HepG2 (cell line): Measurements from ENCODE around the gene EDNRA. TPM values are rescaled to one million over a fixed set of nuclear protein-coding genes. Genes with fewer than 3 reads are reported as not detected.

Source experiments
- KDM4B ChIP-seq: sonication (generic); formaldehyde crosslinking; IDR thresholded peaks from 2 replicates; pipeline ENCODE4 v1.4.0; 2020; ENCODE audit warnings: missing genetic modification reagents
- KLF12 ChIP-seq: sonication (generic); formaldehyde crosslinking; IDR thresholded peaks from 2 replicates; pipeline ENCODE4 v1.4.0; 2020; ENCODE audit warnings: missing genetic modification reagents, borderline replicate concordance
- NFE2L1 ChIP-seq: sonication (generic); formaldehyde crosslinking; IDR thresholded peaks from 2 replicates; pipeline ENCODE4 v1.4.0; 2020; ENCODE audit warnings: missing genetic modification reagents, mild to moderate bottlenecking, borderline replicate concordance
- RNF219 ChIP-seq: sonication (generic); formaldehyde crosslinking; IDR thresholded peaks from 2 replicates; pipeline ENCODE4 v1.5.0; 2020; ENCODE audit warnings: mild to moderate bottlenecking, missing genetic modification reagents
- ZNF124 ChIP-seq: sonication (generic); formaldehyde crosslinking; IDR thresholded peaks from 2 replicates; pipeline ENCODE4 v1.4.0; 2020; ENCODE audit warnings: missing genetic modification reagents
- ZNF33A ChIP-seq: sonication (generic); formaldehyde crosslinking; IDR thresholded peaks from 2 replicates; pipeline ENCODE4 v1.5.1; 2020; ENCODE audit warnings: missing genetic modification reagents, mild to moderate bottlenecking, moderate library complexity, borderline replicate concordance
- polyA plus RNA-seq, 8 experiments: library from polyadenylated mRNA; depleted of rRNA in 3 of 8; stranded (reverse) in 7 of 8; unstranded in 1 of 8; fragments of >200 nt; fragmentation: Illumina TruSeq in 4 of 8; extraction: Trizol in 4 of 8; gene quantifications; 2 replicates each; pipeline versions ENCODE4 v1.2.1 to v1.2.3, GENCODE V29; 2011 to 2016; ENCODE audit warnings: low read depth in 4 of 8, missing spikeins in 1 of 8, mixed read lengths in 1 of 8; ENCODE audit not compliant: insufficient read depth in 1 of 8
- total RNA-seq, 5 experiments: library from RNA; depleted of rRNA; stranded (reverse); fragments of >200 nt; fragmentation: Illumina TruSeq; extraction: Trizol; gene quantifications; 2 replicates each; pipeline ENCODE4 v1.2.3, GENCODE V29; 2016; ENCODE audit warnings: low read depth in 1 of 5
- TF ChIP-seq, protein P1 (sequence below): sonication (generic); formaldehyde crosslinking; IDR thresholded peaks from 2 replicates; pipeline ENCODE4 v1.4.0; 2020; ENCODE audit warnings: mild to moderate bottlenecking, missing genetic modification reagents
- TF ChIP-seq, protein P2 (sequence below): sonication (generic); formaldehyde crosslinking; IDR thresholded peaks from 2 replicates; pipeline ENCODE4 v1.8.0; 2022; ENCODE audit warnings: missing genetic modification reagents, low read depth, mild to moderate bottlenecking, borderline replicate concordance

The EDNRA gene
- total and polyA plus RNA-seq, 2 of the 13 experiments (the other 11 are each of a cell fraction or from before 2014, with no cell fraction given) = not detected

- TF ChIP-seq, protein P1, sequence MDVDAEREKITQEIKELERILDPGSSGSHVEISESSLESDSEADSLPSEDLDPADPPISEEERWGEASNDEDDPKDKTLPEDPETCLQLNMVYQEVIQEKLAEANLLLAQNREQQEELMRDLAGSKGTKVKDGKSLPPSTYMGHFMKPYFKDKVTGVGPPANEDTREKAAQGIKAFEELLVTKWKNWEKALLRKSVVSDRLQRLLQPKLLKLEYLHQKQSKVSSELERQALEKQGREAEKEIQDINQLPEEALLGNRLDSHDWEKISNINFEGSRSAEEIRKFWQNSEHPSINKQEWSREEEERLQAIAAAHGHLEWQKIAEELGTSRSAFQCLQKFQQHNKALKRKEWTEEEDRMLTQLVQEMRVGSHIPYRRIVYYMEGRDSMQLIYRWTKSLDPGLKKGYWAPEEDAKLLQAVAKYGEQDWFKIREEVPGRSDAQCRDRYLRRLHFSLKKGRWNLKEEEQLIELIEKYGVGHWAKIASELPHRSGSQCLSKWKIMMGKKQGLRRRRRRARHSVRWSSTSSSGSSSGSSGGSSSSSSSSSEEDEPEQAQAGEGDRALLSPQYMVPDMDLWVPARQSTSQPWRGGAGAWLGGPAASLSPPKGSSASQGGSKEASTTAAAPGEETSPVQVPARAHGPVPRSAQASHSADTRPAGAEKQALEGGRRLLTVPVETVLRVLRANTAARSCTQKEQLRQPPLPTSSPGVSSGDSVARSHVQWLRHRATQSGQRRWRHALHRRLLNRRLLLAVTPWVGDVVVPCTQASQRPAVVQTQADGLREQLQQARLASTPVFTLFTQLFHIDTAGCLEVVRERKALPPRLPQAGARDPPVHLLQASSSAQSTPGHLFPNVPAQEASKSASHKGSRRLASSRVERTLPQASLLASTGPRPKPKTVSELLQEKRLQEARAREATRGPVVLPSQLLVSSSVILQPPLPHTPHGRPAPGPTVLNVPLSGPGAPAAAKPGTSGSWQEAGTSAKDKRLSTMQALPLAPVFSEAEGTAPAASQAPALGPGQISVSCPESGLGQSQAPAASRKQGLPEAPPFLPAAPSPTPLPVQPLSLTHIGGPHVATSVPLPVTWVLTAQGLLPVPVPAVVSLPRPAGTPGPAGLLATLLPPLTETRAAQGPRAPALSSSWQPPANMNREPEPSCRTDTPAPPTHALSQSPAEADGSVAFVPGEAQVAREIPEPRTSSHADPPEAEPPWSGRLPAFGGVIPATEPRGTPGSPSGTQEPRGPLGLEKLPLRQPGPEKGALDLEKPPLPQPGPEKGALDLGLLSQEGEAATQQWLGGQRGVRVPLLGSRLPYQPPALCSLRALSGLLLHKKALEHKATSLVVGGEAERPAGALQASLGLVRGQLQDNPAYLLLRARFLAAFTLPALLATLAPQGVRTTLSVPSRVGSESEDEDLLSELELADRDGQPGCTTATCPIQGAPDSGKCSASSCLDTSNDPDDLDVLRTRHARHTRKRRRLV = no peak
- no peak for TF ChIP-seq NFE2L1
- TF ChIP-seq KLF12 (CRISPR knock-in tag) = no peak
- TF ChIP-seq ZNF124 (CRISPR knock-in tag) = no peak
- TF ChIP-seq, protein P2, sequence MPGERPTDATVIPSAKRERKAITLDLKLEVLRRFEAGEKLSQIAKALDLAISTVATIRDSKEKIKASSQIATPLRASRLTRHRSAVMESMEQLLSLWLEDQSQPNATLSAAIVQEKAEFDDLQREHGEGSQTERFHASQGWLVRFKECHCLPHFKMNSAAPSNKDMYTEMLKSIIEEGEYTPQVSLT = no peak
- no peak for TF ChIP-seq KDM4B (CRISPR knock-in tag)
- no peak for TF ChIP-seq RNF219
- no peak for TF ChIP-seq ZNF33A (CRISPR knock-in tag)
Measured at GRCh38 chr4:147513091-147513490, 32.2 kb downstream of the EDNRA start (continued).
